ENCODE data around the gene GPR61.

- TF ChIP-seq CTCF (IDR thresholded peaks at IDR 0.05; ENCODE audit: poor library complexity, severe bottlenecking) (no peak), MXI1 (conservative IDR thresholded peaks at IDR 0.05; ENCODE audit: poor library complexity, severe bottlenecking) (no peak), REST (IDR thresholded peaks at IDR 0.05; ENCODE audit: borderline replicate concordance) (no peak), EP300 (conservative IDR thresholded peaks at IDR 0.05; ENCODE audit: poor library complexity, severe bottlenecking) (no peak)
These were observed 25.6 kb downstream of the GPR61 start for GRCh38 chr1:109565241-109565640.
